Neural progenitor cell (in vitro differentiated cells): Measurements from ENCODE around the gene NLRP9. TPM values are rescaled to one million over a fixed set of nuclear protein-coding genes. Genes with fewer than 3 reads are reported as not detected.

ENCODE experiments used
- DNase-seq: peaks from one replicate; pipeline ENCODE4 v3.0.0-alpha.2; 2016; ENCODE audit warnings: low spot score
- H2AFZ ChIP-seq: fragments of 200-600 bp; sonication (generic); replicated peaks from 2 replicates; pipeline ENCODE4 v1.6.1; 2016; ENCODE audit warnings: antibody characterized with exemption
- H3F3A ChIP-seq: fragments of 200-600 bp; sonication (generic); 2 replicates; pipeline ENCODE4 v1.6.1; 2016; ENCODE audit warnings: antibody characterized with exemption, low read depth
- H3K27ac ChIP-seq: fragments of 200-600 bp; sonication (generic); 2 replicates; pipeline ENCODE4 v1.5.1; 2016; ENCODE audit warnings: mild to moderate bottlenecking
- H3K27me3 ChIP-seq: fragments of 200-600 bp; sonication (generic); 2 replicates; pipeline ENCODE4 v1.6.1; 2016; ENCODE audit warnings: mild to moderate bottlenecking, moderate library complexity
- H3K36me3 ChIP-seq: fragments of 200-600 bp; sonication (generic); 2 replicates; pipeline ENCODE4 v1.5.1; 2016
- H3K4me1 ChIP-seq: fragments of 200-600 bp; sonication (generic); 2 replicates; pipeline ENCODE4 v1.6.1; 2016; ENCODE audit warnings: mixed run types
- H3K4me2 ChIP-seq: fragments of 200-600 bp; sonication (generic); 2 replicates; pipeline ENCODE4 v1.6.1; 2016
- H3K4me3 ChIP-seq: fragments of 200-600 bp; sonication (generic); 2 replicates; pipeline ENCODE4 v1.5.1; 2016
- H3K79me2 ChIP-seq: fragments of 200-600 bp; sonication (generic); 2 replicates; pipeline ENCODE4 v1.6.1; 2016; ENCODE audit warnings: low read depth
- H3K9ac ChIP-seq: fragments of 200-600 bp; sonication (generic); 2 replicates; pipeline ENCODE4 v1.6.1; 2016
- H3K9me3 ChIP-seq: fragments of 200-600 bp; sonication (generic); 2 replicates; pipeline ENCODE4 v1.5.1; 2016; ENCODE audit warnings: low read depth
- H4K20me1 ChIP-seq: fragments of 200-600 bp; sonication (generic); 2 replicates; pipeline ENCODE4 v1.6.1; 2016; ENCODE audit warnings: low read depth
- H3K27ac Mint-ChIP-seq: 3 replicates; pipeline ENCODE4 v1.8.0; 2021; ENCODE audit warnings: mixed read lengths
- H3K27me3 Mint-ChIP-seq: 2 replicates; pipeline ENCODE4 v1.8.0; 2022; ENCODE audit warnings: low read depth, mild to moderate bottlenecking, inconsistent platforms, moderate library complexity, mixed read lengths; ENCODE audit not compliant: insufficient read depth
- H3K36me3 Mint-ChIP-seq: 3 replicates; pipeline ENCODE4 v1.8.0; 2021; ENCODE audit warnings: mixed read lengths
- H3K4me1 Mint-ChIP-seq: 3 replicates; pipeline ENCODE4 v1.8.0; 2021; ENCODE audit warnings: mixed read lengths
- H3K4me3 Mint-ChIP-seq: 3 replicates; pipeline ENCODE4 v1.8.0; 2021; ENCODE audit warnings: mild to moderate bottlenecking, moderate library complexity, mixed read lengths
- H3K9me3 Mint-ChIP-seq: 3 replicates; pipeline ENCODE4 v1.8.0; 2020; ENCODE audit warnings: mixed read lengths
- CTCF ChIP-seq: fragments of 200-600 bp; sonication (generic); IDR thresholded peaks from 2 replicates; pipeline ENCODE4 v1.5.1; 2017; ENCODE audit warnings: antibody characterized with exemption, mild to moderate bottlenecking
- EZH2 ChIP-seq: fragments of 200-600 bp; sonication (generic); IDR thresholded peaks from 2 replicates; pipeline ENCODE4 v1.6.1; 2017; ENCODE audit warnings: antibody characterized with exemption, mild to moderate bottlenecking, moderate library complexity
- EZH2phosphoT487 ChIP-seq: fragments of 200-600 bp; sonication (generic); IDR thresholded peaks from 2 replicates; pipeline ENCODE4 v1.6.1; 2017; ENCODE audit warnings: antibody characterized with exemption
- total RNA-seq: library from RNA; depleted of rRNA; stranded (reverse); fragments of >200 nt; gene quantifications from 2 replicates; pipeline ENCODE4 v1.2.3, GENCODE V29; 2015; ENCODE audit warnings: low replicate concordance

Gene NLRP9
- total RNA-seq, 1 donor from 2014 or later: not detected

- H3K9ac ChIP-seq: no peak overlapping the region
- Mint-ChIP-seq H3K36me3 (peaks cover 19% of the 10 kb centered on the region), H3K9me3 (no peaks in the 10 kb centered on the region), H3K4me1 (peaks cover 18% of the 10 kb centered on the region), H3K27me3 (peaks cover 8% of the 10 kb centered on the region), H3K4me3 (no peak overlapping the region), H3K27ac (no peak overlapping the region)
- H2AFZ ChIP-seq: no peak overlapping the region
- no peak overlapping the region for H3K4me3 ChIP-seq
- H3K4me2 ChIP-seq: no peak overlapping the region
- H3K79me2 ChIP-seq: peaks cover 91% of the 10 kb centered on the region
- no peaks in the 10 kb centered on the region for H3K36me3 ChIP-seq
- no peaks in the 10 kb centered on the region for H3K9me3 ChIP-seq
- H3K27ac ChIP-seq: no peak overlapping the region
- H3K27me3 ChIP-seq: no peaks in the 10 kb centered on the region
- peaks cover 8% of the 10 kb centered on the region for H3K4me1 ChIP-seq
- H3F3A ChIP-seq: peaks cover 37% of the 10 kb centered on the region
- H4K20me1 ChIP-seq: peaks cover 94% of the 10 kb centered on the region
- no peak for DNase-seq
- TF ChIP-seq CTCF: no peak
- no peak for TF ChIP-seq EZH2phosphoT487
- no peak for TF ChIP-seq EZH2
Measured at GRCh38 chr19:55668603-55669348, 69.4 kb downstream of the NLRP9 start.

- DNase-seq: no peak
- H3K4me1 Mint-ChIP-seq: peaks cover 12% of the 10 kb centered on the region
- Histone ChIP-seq H3K79me2 (peaks cover 91% of the 10 kb centered on the region), H3F3A (peaks cover 29% of the 10 kb centered on the region), H4K20me1 (peaks cover 94% of the 10 kb centered on the region), H3K4me1 (no peaks in the 10 kb centered on the region), H3K27me3 (no peaks in the 10 kb centered on the region), H3K36me3 (no peaks in the 10 kb centered on the region), H3K9me3 (no peaks in the 10 kb centered on the region), H3K27ac (no peak overlapping the region), H3K4me2 (no peak overlapping the region), H3K4me3 (no peak overlapping the region), H2AFZ (no peak overlapping the region), H3K9ac (no peak overlapping the region)
- H3K27ac Mint-ChIP-seq: no peak overlapping the region
- peaks cover 24% of the 10 kb centered on the region for H3K36me3 Mint-ChIP-seq
- TF ChIP-seq EZH2: no peak
- no peak for TF ChIP-seq CTCF
- TF ChIP-seq EZH2phosphoT487: no peak
- no peaks in the 10 kb centered on the region for H3K9me3 Mint-ChIP-seq
- H3K4me3 Mint-ChIP-seq: no peak overlapping the region
- peaks cover 8% of the 10 kb centered on the region for H3K27me3 Mint-ChIP-seq
Measured at GRCh38 chr19:55667958-55668357, 70.2 kb downstream of the NLRP9 start.

- Mint-ChIP-seq H3K27me3 (peaks cover 8% of the 10 kb centered on the region), H3K4me3 (no peak overlapping the region), H3K4me1 (peaks cover 12% of the 10 kb centered on the region), H3K9me3 (no peaks in the 10 kb centered on the region), H3K27ac (no peak overlapping the region), H3K36me3 (peaks cover 29% of the 10 kb centered on the region)
- no peak overlapping the region for H3K4me2 ChIP-seq
- peaks cover 24% of the 10 kb centered on the region for H3F3A ChIP-seq
- H3K79me2 ChIP-seq: peaks cover 91% of the 10 kb centered on the region
- H2AFZ ChIP-seq: no peak overlapping the region
- H3K9ac ChIP-seq: no peak overlapping the region
- H3K27me3 ChIP-seq: no peaks in the 10 kb centered on the region
- no peaks in the 10 kb centered on the region for H3K36me3 ChIP-seq
- H4K20me1 ChIP-seq: peaks cover 94% of the 10 kb centered on the region
- no peaks in the 10 kb centered on the region for H3K9me3 ChIP-seq
- TF ChIP-seq EZH2 (no peak), EZH2phosphoT487 (no peak), CTCF (no peak)
- no peak overlapping the region for H3K4me3 ChIP-seq
- H3K4me1 ChIP-seq: no peaks in the 10 kb centered on the region
- no peak for DNase-seq
- no peak overlapping the region for H3K27ac ChIP-seq
Measured at GRCh38 chr19:55667511-55667910, 70.7 kb downstream of the NLRP9 start.
